ENCODE results near the gene KDM8. TPM values are rescaled to one million over a fixed set of nuclear protein-coding genes. Genes with fewer than 3 reads are reported as not detected.
A peak's percentile ranks its signal among the peaks of the same experiment; 100 is the strongest.

Gene KDM8
- total and polyA plus RNA-seq, 2 donors (not counting 1 experiment from before 2014, with no cell fraction given) = 7.5 to 37.4 TPM

GRCh38 chr16:27225536-27226360 is 22.4 kb downstream of the KDM8 start:
- no peaks in the 10 kb centered on the region for H3K27me3 Mint-ChIP-seq
- no peak for TF ChIP-seq CTCF (IDR thresholded peaks at IDR 0.05)
- no peak for TF ChIP-seq EZH2 (IDR thresholded peaks at IDR 0.05; ENCODE audit: borderline replicate concordance, insufficient read depth, low read depth, low read length, poor library complexity, severe bottlenecking)
- WGBS (ENCODE audit: insufficient coverage) = 56% methylated on average over 25 of the region's 27 CpGs
- Histone ChIP-seq H3K9ac (ENCODE audit: low read length) (no peak overlapping the region), H3K36me3 (replicated peaks in 1 of 2; ENCODE audit: control extremely low read depth in 1 of 2, control insufficient read depth in 1 of 2, extremely low read depth in 1 of 2, insufficient read depth in 2 of 2, low read length in 1 of 2) (peaks cover 0 to 33% of the 10 kb centered on the region in 2 experiments), H3K4me3 (ENCODE audit: control extremely low read depth in 1 of 5, extremely low read depth in 1 of 5, insufficient read depth in 1 of 5, low read depth in 2 of 5, low read length in 4 of 5) (no peak overlapping the region), H3K4me2 (replicated peaks; ENCODE audit: low read depth, low read length, poor library complexity, severe bottlenecking) (peak overlapping the region; percentile 21), H3K27me3 (replicated peaks in 1 of 4; ENCODE audit: control extremely low read depth in 1 of 4, control insufficient read depth in 3 of 4, insufficient read depth in 4 of 4, low read length in 3 of 4) (no peaks in the 10 kb centered on the region), H3K79me2 (ENCODE audit: control insufficient read depth, insufficient read depth, low read length) (no peaks in the 10 kb centered on the region), H3K9me3 (ENCODE audit: control extremely low read depth in 1 of 3, control insufficient read depth in 2 of 3, insufficient read depth in 1 of 3, low read length in 2 of 3) (no peaks in the 10 kb centered on the region), H3K27ac (ENCODE audit: low read length in 2 of 2) (no peak overlapping the region), H3K4me1 (ENCODE audit: control insufficient read depth in 2 of 2, insufficient read depth in 2 of 2, low read length in 2 of 2) (peaks cover 37 to 51% of the 10 kb centered on the region in 2 donors), H2AFZ (ENCODE audit: insufficient read depth, low read depth, low read length, poor library complexity, severe bottlenecking) (no peak overlapping the region), H4K20me1 (ENCODE audit: control insufficient read depth, insufficient read depth, low read length, poor library complexity, severe bottlenecking) (no peaks in the 10 kb centered on the region)
- H3K27ac Mint-ChIP-seq = peak overlapping the region; percentile 75
- ChIA-PET CTCF (interaction anchor here (0.8 to 3.8 kb wide), 12 partner anchors 9 to 225 kb away, joined by 3 to 24 read pairs (median 5); partner anchors contain the start of gene KDM8), POLR2A (interaction anchor here (0.9 to 1.4 kb wide), 3 partner anchors 13 to 43 kb away, joined by 3 to 6 read pairs (median 5); partner anchors contain the start of genes KDM8 and NSMCE1)
- H3K9me3 Mint-ChIP-seq (ENCODE audit: insufficient read depth) = no peaks in the 10 kb centered on the region
- DNase-seq = no peak
- H3K4me3 Mint-ChIP-seq = peak overlapping the region; percentile 12
- peaks cover 42% of the 10 kb centered on the region for H3K4me1 Mint-ChIP-seq
- ATAC-seq (ENCODE audit: low read depth) = no peak
- intact Hi-C loops (cut with micrococcal nuclease) = no loop called here

GRCh38 chr16:27226476-27226875 is 23.1 kb downstream of the KDM8 start:
- H3K79me2 ChIP-seq (ENCODE audit: control insufficient read depth, insufficient read depth, low read length) = no peaks in the 10 kb centered on the region
- Mint-ChIP-seq H3K27ac (peak overlapping the region; percentile 75), H3K27me3 (no peaks in the 10 kb centered on the region), H3K4me1 (peaks cover 48% of the 10 kb centered on the region), H3K9me3 (ENCODE audit: insufficient read depth) (no peaks in the 10 kb centered on the region), H3K4me3 (no peak overlapping the region)
- DNase-seq = no peak
- H3K9me3 ChIP-seq (ENCODE audit: control extremely low read depth in 1 of 3, control insufficient read depth in 2 of 3, insufficient read depth in 1 of 3, low read length in 2 of 3) = no peaks in the 10 kb centered on the region
- H3K27ac ChIP-seq (ENCODE audit: low read length in 2 of 2) = no peak overlapping the region
- H3K9ac ChIP-seq (ENCODE audit: low read length) = no peak overlapping the region
- H3K36me3 ChIP-seq (replicated peaks in 1 of 2; ENCODE audit: control extremely low read depth in 1 of 2, control insufficient read depth in 1 of 2, extremely low read depth in 1 of 2, insufficient read depth in 2 of 2, low read length in 1 of 2) = peaks cover 0 to 32% of the 10 kb centered on the region in 2 experiments
- CTCF ChIA-PET = interaction anchor here (0.8 to 3.8 kb wide), 8 partner anchors 8 to 142 kb away, joined by 3 to 24 read pairs (median 7); partner anchors contain the start of gene KDM8
- no peaks in the 10 kb centered on the region for H3K27me3 ChIP-seq (replicated peaks in 1 of 4; ENCODE audit: control extremely low read depth in 1 of 4, control insufficient read depth in 3 of 4, insufficient read depth in 4 of 4, low read length in 3 of 4)
- intact Hi-C loops (cut with micrococcal nuclease) = no loop called here
- 97% methylated on average over 20 of the region's 20 CpGs for WGBS (ENCODE audit: insufficient coverage)
- H3K4me3 ChIP-seq (ENCODE audit: control extremely low read depth in 1 of 5, extremely low read depth in 1 of 5, insufficient read depth in 1 of 5, low read depth in 2 of 5, low read length in 4 of 5) = no peak overlapping the region
- TF ChIP-seq EZH2 (IDR thresholded peaks at IDR 0.05; ENCODE audit: borderline replicate concordance, insufficient read depth, low read depth, low read length, poor library complexity, severe bottlenecking) = no peak
- no peak for TF ChIP-seq CTCF (IDR thresholded peaks at IDR 0.05)
- peaks cover 44 to 58% of the 10 kb centered on the region in 2 donors for H3K4me1 ChIP-seq (ENCODE audit: control insufficient read depth in 2 of 2, insufficient read depth in 2 of 2, low read length in 2 of 2)
- H3K4me2 ChIP-seq (replicated peaks; ENCODE audit: low read depth, low read length, poor library complexity, severe bottlenecking) = peak overlapping the region; percentile 21
- H4K20me1 ChIP-seq (ENCODE audit: control insufficient read depth, insufficient read depth, low read length, poor library complexity, severe bottlenecking) = no peaks in the 10 kb centered on the region
- ATAC-seq (ENCODE audit: low read depth) = no peak
- POLR2A ChIA-PET = interaction anchor here (1.2 to 1.4 kb wide), 2 partner anchors 23 to 42 kb away, joined by 5 to 6 read pairs; partner anchors contain the start of genes KDM8 and NSMCE1
- no peak overlapping the region for H2AFZ ChIP-seq (ENCODE audit: insufficient read depth, low read depth, low read length, poor library complexity, severe bottlenecking)
